ENCODE results near the gene PET117.
"Not testable (repeated sequence)": the region's sequence is repeated elsewhere in the genome, so short reads cannot be mapped to it uniquely, and the experiment has no call there.

Gene PET117, protein sequence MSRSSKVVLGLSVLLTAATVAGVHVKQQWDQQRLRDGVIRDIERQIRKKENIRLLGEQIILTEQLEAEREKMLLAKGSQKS

DNA sequence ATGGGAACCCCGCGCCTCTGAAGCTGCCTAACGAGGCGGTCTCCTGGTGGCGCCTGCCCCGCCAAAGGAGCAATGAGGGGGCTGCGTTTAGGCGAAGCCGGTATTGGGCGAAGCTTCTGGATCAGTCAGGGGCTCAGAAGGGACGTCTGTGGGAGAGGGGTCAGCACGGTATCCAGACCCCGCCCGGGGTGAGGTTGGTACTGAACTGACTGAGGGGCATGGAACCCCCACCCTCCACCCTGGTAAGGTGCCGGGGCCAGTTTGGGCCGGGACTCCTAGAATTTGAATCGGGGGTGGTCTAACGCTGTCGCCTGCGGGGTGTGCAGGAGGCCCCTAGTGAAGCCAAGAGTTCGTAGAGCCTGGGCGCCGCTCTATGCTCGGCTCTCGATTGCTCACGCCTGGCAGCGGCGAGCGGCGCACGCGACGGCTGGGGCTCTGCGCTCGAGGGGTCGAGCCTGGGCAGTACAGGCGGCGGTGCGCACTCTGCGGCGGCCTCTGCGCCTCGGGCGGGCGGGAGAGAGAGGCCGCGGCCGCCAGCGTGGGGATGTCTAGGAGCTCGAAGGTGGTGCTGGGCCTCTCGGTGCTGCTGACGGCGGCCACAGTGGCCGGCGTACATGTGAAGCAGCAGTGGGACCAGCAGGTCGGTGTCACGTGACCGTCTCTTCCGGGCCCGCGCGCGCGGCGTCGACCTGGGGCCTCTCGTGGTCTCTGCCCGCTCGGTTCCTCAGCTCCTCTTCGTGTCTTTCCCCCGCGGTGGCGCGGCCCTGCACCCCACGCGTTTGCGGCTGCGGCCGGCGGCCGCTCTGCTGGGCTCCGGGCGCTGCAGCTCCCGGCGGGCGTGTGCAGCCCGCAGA lies at the start of gene PET117, which contains the start of gene KAT14:
PET117 (plus strand) TSS at position 452 of the 854 bp plus-strand sequence; CDS start at position 545, 93 bp downstream.
KAT14 (plus strand) TSS at position 452 of the 854 bp plus-strand sequence. CDS start 4,798 bp downstream, outside the sequence.
- peak; percentile 97 for DNase-seq

DNA sequence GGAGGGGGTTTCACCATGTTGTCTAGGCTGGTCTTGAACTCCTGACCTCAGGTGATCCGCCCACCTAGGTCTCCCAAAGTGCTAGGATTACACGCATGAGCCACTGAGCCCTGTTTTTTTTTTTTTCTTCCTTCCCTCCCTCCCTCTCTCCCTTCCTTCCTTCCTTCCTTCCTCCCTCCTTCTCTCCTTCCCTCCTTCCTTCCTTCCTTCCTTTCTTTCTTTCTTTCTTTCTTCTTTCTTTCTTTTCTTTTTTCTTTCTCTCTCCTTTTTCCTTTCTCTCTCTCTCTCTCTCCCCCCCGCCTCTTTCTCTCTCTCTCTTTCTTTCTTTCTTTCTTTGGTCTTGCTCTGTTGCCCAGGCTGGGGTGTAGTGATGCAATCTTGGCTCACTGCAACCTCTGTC lies 49.4 kb upstream of the PET117 start:
- not testable (repeated sequence) for DNase-seq

DNA sequence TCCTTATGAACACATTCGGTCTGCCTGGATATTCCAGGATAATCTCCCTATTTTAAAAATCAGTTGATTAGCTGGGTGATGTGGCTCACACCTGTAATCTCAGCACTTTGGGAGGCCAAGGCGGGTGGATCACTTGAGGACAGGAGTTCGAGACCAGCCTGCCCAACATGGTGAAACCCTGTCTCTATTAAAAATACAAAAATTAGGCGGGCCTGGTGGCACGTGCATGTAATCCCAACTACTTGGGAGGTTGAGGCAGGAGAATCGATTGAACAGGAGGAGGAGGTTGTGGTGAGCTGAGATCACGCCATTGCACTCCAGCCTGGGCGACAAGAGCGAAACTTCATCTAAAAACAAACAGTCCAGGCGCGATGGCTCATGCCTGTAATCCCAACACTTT lies 48.8 kb upstream of the PET117 start:
- DNase-seq = not testable (repeated sequence)

DNA sequence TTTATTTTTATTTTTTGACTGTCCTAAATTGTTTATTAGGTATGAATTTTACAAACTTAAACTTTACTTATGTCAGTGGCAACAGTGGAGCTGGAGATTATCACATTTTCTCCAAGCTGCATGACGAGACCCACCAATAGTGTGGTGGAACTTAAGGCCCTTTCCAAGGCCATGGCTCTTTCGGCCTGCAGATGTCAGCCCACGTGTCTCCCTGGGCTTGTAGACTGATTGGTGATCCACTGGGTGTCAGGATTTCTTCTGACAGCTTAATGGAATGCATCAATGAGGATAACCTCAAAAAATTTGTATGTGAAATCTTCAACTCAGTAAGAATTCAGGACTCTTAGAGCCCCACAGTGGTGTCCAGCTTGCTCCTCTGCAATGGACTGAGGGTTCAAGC lies 47.6 kb upstream of the PET117 start:
- DNase-seq = no peak

DNA sequence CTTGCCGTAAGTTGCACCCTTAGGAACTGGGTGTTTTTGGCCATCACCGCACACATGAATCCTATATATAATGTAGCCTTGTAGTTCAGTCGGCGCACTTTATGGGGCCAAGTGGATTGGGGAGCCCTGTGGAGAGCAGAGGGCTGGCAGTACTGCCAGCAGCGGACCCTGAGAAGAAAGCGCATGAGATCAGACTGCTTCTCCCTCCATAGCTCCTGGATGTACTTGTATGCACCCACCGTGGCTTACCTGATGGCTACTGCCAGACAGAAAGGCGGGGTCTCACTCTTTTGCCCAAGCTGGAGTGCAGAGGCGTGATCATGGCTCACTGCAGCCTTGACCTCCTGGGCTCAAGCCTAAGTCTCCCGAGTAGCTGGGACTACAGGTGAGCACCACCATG lies 47.2 kb upstream of the PET117 start:
- DNase-seq = no peak

DNA sequence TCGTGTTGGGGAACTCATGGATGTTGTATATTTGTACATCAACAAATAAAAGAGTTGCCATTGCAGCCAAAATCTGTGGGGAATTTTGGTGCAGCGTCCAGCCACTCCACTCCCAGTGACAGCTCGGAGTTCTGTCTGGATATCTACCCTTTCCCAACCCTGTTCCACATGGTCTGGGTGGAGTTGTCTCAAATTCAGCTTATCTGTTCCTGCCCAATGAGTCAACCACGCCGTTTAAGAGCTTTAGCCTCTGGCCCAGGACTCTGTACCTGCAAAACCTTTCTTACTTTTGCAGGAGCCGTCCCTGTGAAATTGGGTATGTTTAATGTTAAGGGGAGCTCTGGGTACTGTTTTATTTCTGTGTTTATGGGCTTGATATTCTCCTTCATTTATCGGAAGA lies 46.0 kb upstream of the PET117 start:
- DNase-seq = no peak

DNA sequence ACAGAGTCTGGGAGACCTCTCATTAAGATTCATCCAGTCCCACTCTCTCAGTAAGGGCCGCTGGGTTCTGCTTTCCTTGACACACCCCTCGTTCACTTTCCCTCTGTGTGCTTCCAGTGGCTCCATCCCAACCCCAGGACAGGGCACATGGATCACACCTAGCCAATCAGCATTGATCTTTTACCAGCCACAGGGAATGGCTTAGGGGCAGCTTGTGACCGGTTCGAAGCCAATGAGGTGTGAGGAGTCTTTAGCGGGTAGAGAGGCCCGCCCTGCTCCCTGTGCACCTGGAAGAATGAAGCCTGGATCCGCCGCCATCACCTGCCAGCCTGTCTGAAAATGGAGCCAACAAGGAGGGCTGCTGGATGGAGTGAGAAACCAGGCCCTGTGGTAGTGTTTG lies 44.8 kb upstream of the PET117 start:
- no peak for DNase-seq

DNA sequence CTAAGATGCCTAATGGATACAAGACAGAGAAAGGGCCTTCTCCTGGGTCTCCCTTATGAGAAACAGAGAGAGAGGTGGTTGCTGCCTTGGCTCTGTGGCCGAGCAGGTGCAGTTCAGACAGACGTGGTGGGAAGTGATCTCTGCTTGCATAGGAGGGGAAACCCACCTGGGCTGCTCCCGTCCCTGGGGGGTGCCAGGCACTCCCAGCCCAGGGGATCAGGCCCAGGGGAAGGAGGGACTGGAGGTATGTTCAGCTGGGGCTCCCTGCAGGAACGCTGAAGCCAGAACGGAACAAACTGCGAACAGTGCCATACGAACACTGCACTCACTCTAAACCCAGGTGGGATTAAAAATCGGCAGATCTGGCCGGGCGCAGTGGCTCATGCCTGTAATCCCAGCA lies 44.3 kb upstream of the PET117 start:
- no peak for DNase-seq

DNA sequence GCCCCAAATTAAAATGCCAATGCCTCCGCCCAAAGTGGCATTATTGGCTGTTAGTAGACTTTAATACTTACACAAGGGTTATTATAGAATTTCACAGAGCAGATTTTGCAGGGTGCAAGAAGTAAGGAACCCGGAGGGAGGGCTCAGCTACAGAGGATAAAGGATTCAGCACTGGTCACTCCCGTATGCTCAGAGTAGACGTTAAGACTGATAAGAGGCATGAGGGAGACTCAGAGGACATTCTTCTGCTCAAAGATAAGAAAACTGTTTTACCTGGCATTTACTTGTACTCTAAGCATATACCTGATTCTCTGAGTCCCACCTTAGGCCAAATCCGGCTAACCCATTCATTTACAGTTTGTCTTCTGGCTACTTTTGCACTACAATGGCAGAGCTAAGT lies 43.5 kb upstream of the PET117 start:
- DNase-seq = no peak

DNA sequence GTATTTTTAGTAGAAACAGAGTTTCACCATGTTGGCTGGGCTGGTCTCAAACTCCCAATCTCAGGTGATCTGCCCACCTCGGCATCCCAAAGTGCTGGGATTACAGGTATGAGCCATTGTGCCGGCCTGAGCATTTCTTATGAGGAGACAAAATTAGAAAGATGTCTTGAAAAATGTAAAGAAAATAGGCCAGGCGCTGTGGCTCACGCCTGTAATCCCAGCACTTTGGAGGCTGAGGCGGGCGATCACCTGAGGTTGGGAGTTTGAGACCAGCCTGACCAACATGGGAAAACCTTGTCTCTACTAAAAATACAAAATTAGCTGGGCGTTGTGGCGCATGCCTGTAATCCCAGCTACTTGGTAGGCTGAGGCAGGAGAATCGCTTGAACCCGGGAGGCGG lies 37.1 kb upstream of the PET117 start:
- not testable (repeated sequence) for DNase-seq

DNA sequence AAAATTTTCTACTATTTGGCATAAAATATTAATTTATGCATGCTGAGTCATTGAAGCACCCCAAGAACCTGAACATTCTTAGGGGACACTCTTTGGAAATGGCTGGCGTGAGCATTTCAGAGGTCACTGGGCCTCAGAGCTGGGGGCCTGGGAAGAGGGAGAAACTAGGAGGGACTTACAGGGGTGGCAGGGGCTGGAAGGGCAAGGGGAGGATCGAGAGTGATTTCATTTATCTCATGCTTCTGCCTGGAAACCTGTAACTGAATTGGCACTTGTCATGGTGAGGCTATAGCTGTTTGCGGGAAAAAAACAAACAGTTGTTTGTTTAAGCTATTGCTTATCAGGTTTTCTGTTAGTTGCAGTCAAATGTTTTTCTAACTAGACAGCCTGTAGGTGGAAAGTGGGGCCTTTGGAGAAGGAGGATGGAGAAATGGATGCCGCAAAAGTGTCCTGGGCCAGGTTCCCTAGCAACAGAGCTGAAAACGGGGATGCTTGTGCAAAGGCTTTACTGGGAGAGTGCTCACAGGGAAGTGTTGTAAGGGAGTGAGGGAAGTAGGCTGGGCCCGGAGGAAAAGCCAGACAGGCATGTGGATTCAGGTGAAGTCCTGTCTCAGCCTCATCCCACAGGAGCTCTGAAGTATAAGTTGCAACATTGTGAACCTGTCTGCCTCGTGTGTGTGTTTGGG lies 36.4 kb upstream of the PET117 start:
- DNase-seq = no peak

DNA sequence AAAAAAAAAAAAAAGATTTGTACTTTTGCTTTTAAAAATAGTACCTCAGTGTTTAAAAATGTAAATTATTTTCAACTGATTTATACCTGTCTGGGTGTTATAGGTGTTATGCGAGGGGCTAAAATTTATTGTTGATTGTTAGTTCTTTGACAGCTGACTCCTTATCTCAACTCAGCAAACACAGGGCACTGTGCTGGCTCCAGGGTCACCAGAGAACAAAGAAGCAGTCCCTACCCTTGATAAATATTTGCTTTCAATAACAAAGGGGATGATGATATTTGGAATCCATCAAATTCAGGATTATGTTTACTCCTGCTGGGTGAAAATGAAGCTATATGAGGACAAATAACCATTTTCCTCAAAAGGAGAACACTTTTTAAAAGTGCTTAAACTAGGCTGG lies 34.2 kb upstream of the PET117 start:
- DNase-seq = peak; percentile 89

DNA sequence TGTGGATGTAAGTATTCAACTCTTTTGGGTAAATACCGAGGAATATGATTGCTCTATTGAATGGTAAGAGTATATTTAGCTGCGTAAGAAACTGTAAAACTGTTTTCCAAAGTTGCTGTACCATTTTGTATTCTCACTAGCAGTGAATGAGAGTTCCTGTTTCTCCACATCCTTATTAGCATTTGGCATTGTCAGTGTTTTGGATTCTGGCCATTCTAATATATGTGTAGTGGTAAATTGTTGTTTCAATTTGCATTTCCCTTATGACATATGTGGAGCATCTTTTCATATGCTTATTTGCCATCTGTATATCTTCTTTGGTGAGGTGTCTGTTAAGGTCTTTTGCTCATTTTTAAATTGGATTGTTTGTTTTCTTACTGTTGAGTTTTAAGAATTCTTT lies 29.3 kb upstream of the PET117 start:
- DNase-seq = no peak

DNA sequence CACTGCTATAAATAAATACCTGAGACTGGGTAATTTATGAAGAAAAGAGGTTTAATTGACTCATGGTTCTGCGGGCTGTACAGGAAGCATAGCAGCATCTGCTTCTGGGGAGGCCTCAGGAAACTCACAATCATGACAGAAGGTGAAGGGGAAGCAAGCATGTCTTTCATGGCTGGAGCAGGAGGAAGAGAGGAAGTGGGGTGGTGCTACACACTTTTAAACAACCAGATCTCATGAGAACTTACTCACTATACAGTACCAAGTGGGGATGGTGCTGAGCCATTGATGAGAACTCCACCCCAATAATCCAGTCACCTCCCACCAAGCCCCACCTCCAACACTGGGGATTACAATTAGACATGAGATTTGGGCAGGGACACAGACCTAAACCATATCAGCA lies 9.1 kb upstream of the PET117 start:
- not testable (repeated sequence) for DNase-seq

DNA sequence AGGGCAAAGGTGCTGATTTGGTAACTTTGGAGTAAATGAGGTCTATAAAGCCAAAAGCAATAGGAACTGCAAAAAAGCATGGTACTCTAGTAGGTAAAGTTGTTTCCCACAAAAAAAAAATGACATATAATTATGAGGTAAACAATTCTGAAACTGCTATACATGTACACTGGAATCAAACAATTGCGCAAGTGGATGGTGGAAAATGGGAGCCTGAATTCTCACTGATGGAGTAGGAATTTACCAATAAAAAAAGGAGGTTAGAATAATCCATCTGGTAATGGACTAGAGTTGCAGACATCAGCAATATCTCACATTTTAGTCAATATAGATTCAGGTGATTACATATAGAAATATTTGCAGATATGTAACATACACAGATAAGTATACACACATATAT lies 5.0 kb upstream of the PET117 start:
- DNase-seq = no peak

DNA sequence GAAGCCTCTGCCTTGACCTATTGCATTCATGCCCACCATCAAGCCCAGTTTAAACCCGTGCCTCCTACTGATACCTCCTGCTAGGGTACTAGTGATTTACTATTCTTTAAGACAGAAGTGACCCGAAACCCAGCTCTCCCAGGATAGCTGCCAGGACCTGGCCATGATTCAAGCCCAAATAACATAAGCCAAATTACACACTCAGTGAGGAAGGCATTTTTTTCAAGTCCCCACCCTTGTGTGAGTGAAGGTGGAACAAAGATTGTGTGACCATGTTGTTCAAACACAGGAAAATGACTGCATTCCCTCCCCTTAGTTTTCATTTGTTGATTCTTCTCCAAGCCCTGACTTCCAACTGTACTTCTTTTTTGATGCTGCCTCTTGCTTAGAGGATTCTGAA lies 3.7 kb upstream of the PET117 start:
- peak; percentile 99 for DNase-seq

DNA sequence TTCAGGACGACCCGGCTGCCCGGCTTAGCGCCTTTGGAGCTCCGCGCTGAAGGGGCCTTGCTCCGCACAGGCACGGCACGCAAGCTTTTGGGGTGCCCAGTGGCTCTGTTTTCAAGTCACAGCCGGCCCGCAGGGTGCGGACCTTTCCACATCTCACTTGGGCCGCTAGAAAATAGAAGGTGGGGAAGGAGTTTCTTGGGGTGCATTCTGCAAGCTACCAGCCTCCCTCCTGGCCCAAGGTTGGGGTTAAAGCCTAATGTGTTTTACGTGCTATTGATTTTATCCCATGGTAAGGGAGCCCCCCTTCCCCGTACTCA lies 561 bp downstream of the PET117 start:
- DNase-seq = no peak

DNA sequence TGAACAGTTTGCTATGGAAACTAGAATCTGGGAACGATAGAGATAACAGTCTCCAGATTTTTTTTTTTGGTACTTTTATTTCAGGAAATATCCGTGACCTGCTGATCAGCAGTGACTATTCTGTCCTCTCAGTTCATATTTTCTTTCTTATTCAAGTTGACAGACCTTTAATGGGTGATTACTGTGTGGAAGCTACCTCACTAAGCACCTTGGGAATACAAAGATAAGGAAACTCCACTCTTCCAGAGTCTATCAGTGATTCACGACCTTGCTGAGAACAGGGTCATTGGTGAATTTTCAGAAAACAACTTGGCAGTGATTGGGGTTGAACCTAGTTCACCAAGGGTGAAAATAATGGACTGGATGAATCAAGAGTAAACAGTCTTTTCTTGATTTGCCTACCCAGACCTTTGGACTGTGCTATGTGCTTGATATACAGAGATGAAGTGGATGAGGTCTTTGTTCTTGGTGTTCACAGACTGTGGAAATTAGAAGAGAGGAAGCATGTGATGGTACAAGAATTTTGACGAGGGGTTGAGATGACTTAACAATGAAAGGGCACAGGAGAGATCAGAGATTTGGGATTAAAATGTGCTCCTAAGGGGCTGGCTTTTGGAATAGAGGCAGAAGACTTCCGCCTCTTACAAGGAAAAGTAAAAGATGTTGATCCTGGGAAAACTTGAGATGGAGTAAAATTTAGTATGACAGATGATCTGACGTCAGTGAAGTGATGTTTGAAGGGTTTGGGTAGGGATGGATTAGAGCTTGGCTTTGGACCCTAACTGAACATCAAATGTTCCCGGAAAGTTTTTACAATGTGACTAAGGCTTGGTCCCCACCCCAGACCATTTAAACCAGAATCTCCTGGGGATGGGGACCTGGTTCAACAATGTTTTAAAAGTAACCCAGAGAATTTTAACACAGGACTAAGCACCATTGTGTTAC lies 1.2 kb downstream of the PET117 start:
- peak; percentile 50 for DNase-seq

DNA sequence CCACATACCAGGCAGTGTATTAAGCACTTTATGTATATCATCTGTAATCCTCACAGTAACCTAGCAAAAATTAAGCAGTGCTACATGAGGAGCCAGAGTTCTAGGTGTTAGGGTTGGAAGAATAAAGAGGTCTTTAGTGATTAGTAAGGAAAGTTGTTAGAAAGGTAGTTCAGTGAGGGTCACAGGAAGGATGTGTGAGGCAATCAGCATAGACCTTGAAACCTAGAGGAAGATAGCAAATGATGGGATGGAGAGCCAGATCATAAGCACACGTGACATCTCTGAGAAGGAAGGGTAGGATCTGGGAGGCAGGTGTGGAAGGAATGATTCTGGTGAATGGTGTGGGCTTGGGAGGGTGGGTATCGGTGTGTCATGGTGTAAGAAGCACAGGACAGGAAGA lies 2.2 kb downstream of the PET117 start:
- DNase-seq = no peak

DNA sequence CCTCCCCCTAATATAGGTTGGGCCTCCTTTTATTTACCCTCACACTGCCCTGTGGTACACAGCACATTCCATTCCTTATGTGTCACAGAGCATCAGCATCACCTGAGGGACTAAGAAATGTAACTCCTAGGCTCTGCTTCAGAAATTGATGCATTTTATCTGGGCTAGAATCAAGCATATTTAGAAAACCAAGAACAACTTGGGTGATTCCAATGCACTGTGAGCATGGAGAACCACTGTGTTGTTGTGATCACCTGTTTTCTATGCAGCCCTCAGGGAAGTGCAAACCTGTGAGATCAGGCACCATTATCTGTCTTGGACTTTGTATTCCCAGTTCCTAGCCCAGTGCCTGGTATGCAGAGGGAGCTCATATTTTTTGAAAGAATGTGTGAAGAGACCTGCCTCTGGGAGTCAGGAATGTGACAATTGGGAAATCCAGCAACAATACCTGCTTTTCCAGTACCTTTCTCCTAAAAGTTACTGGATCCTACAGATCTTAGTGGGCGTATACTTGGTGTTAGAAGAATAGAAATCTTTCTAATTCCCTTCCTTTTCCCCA lies 7.0 kb downstream of the PET117 start:
- DNase-seq = no peak

DNA sequence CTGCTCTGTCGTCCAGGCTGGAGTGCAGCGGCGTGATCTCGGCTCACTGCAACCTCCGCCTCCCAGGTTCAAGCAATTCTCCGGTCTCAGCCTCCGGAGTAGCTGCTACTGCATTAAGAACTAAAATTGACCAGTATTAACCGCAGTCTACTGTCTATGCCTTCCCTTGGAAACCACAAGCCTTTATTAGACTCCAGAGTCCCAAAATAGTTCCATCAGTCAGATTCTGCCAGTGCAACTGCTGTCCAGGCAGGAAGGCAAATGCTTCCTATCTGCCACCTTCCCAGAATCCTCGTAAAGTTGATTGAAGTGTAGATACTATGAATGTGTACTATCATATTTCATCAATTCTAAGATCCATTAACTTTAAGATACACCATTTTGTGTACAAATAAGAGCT lies 16.7 kb downstream of the PET117 start:
- DNase-seq = no peak

DNA sequence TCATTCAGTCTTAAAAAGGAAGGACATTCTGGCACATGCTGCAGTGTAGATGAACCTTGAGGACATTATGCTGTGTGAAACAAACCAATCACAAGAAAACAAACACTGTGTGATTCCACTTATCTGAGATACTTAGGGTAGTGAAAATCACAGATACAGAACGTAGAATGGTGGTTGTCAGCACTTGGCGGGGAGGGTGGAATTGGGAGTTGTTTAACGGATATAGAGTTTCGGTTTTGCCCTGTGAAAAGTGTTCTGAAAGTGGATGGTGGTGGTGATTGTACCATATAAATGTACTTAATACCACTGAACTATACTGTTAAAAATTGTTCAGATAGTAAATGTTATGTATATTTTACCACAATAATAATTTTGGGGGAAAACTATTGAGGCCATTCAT lies 18.4 kb downstream of the PET117 start:
- DNase-seq = no peak

DNA sequence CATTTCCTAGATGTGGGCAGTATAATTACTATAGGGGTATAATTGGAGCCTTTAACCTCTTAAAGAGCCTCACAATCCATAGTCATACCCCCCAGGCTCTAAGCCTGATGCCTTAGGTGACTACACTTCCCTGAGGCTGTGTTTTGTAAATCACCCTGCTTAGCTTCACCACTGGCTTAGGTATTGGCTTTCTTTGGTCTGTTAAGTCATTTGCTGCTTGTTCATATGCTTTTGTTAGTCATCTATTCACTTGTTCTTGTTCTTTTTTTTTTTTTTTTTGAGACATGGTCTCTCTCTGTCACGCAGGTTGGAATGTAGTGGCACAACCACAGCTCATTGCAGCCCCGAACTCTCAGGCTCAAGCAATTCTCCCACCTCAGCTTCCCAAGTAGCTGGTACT lies 26.7 kb downstream of the PET117 start:
- no peak for DNase-seq

All from NCI-H69 (cell line).